ENCODE measurements around the gene FMN2. TPM values are rescaled to one million over a fixed set of nuclear protein-coding genes. Genes with fewer than 3 reads are reported as not detected.

FMN2 gene
- total RNA-seq, 3 donors from 2014 or later, result 0.80 to 4.2 (median 3.3) TPM

DNA sequence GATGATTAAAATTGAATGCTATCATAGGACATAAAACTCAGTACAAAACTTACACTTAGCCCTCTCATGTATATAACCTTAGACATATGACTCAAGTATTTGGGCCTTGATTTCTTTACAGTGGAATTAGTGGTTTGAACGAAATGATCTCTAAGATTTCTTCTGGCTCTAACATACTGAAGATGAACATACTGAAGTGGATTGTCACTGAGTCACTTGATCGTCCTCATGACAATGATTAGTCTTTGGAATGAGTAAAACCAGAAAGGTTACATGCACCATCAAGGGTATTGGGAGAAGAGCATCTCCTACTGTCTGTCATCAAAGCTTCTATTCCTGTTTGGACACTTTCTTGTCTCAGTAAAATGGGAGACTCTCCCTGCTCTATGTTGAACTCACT lies 17.4 kb downstream of the FMN2 start:
- H3K4me3 ChIP-seq, result no peak overlapping the region
- no peaks in the 10 kb centered on the region for H3K36me3 ChIP-seq
- intact Hi-C loops (cut with DNase I; ENCODE audit: low total_unique reads), result no loop called here
- no peak for DNase-seq (ENCODE audit: low spot score in 2 of 2)
- no peaks in the 10 kb centered on the region for H3K4me1 ChIP-seq
- no peak for TF ChIP-seq CTCF (IDR thresholded peaks at IDR 0.05)
- no peak for TF ChIP-seq POLR2AphosphoS5 (IDR thresholded peaks at IDR 0.05)
- no peaks in the 10 kb centered on the region for H3K9me3 ChIP-seq
- no peak overlapping the region for H3K27ac ChIP-seq
- H3K27me3 ChIP-seq, result no peaks in the 10 kb centered on the region

DNA sequence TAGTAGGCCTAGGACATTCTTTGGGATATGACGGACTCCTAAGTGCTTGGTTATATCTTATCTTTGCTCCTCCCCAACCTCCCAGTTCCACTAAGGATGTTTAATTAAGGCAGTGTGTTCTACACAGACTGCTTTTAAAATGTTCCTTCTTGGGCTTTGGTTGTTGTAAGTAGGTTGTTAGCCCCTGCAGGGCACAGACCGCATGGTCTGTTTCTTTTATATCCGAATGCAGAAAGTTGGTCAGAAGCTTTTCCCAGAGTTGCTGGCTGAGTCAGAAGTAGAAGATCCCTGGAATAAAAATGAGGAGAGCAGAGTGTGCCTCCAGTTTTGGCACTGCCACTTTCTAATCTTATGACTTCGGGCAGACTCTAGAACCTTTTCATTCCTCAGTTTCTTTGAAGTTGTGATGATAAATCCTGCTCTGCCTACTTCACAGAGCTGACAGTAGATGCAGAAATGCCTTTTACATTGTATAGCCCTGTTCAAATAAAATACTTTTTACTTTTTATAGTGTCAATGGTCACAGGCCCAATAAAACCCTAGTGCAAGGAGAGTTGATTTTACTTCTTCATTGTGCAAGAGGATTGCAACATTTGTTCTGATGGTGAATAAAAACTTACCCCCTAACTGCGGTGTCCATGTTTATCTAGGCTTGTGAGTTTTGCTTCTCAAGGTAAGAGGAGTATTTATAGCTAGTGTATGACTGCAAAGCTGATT lies 18.4 kb downstream of the FMN2 start:
- Histone ChIP-seq H3K36me3 (no peaks in the 10 kb centered on the region), H3K4me1 (no peaks in the 10 kb centered on the region), H3K9me3 (no peaks in the 10 kb centered on the region), H3K27me3 (no peaks in the 10 kb centered on the region), H3K27ac (no peak overlapping the region), H3K4me3 (no peak overlapping the region)
- intact Hi-C loops (cut with DNase I; ENCODE audit: low total_unique reads), result no loop called here
- TF ChIP-seq POLR2AphosphoS5 (IDR thresholded peaks at IDR 0.05) (no peak), POLR2A (IDR thresholded peaks at IDR 0.05) (no peak), CTCF (IDR thresholded peaks at IDR 0.05) (no peak)
- no peak for DNase-seq (ENCODE audit: low spot score in 2 of 2)

DNA sequence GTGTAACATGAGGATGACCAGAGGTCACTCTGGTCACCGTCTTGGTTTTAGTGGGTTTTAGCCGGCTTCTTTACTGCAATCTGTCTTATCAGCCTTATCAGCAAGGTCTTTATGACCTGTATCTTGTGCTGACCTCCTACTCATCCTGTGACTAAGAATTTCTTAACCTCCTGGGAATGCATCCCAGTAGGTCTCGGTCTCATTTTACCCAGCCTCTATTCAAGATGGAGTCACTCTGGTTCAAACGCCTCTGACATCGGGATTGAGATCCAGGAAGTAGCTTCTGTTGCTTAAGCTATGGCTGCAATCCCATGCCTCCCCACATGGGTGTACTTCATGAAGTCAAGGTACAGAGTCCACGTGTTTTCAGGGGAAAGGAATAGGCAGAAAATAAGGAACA lies 19.9 kb downstream of the FMN2 start:
- Histone ChIP-seq H3K36me3 (no peaks in the 10 kb centered on the region), H3K4me3 (no peak overlapping the region), H3K9me3 (no peaks in the 10 kb centered on the region), H3K4me1 (no peaks in the 10 kb centered on the region), H3K27me3 (no peaks in the 10 kb centered on the region), H3K27ac (no peak overlapping the region)
- intact Hi-C loops (cut with DNase I; ENCODE audit: low total_unique reads), result no loop called here
- no peak for TF ChIP-seq CTCF (IDR thresholded peaks at IDR 0.05)
- no peak for TF ChIP-seq POLR2A (IDR thresholded peaks at IDR 0.05)
- no peak for TF ChIP-seq POLR2AphosphoS5 (IDR thresholded peaks at IDR 0.05)
- DNase-seq (ENCODE audit: low spot score in 2 of 2), result no peak

GRCh38 chr1:240114222-240114621 lies 22.5 kb downstream of the FMN2 start:
- H3K27ac ChIP-seq, result no peak overlapping the region
- intact Hi-C loops (cut with DNase I; ENCODE audit: low total_unique reads), result no loop called here
- H3K9me3 ChIP-seq, result no peaks in the 10 kb centered on the region
- no peaks in the 10 kb centered on the region for H3K4me1 ChIP-seq
- no peaks in the 10 kb centered on the region for H3K36me3 ChIP-seq
- no peak overlapping the region for H3K4me3 ChIP-seq
- H3K27me3 ChIP-seq, result no peaks in the 10 kb centered on the region
- TF ChIP-seq POLR2A (IDR thresholded peaks at IDR 0.05) (no peak), CTCF (IDR thresholded peaks at IDR 0.05) (no peak), POLR2AphosphoS5 (IDR thresholded peaks at IDR 0.05) (no peak)
- DNase-seq (ENCODE audit: low spot score in 2 of 2), result no peak

DNA sequence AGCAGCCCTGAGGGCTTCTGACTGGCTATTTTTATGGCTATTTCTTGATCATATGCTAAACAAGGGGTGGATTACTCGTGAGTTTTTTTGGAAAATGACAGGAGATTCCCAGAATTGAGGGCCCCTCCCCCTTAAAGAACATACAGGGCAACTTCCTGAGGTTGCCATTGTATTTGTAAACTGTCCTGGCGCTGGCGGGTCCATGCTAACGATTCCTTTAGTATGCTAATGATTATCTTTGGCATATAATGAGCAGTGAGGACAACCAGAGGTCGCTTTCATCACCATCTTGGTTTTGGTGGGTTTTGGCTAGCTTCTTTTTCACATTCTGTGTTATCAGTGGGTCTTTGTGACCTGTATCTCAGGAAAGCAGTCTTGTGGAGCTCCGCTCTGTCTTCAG lies 24.1 kb downstream of the FMN2 start:
- Histone ChIP-seq H3K9me3 (no peaks in the 10 kb centered on the region), H3K36me3 (no peaks in the 10 kb centered on the region), H3K27me3 (no peaks in the 10 kb centered on the region), H3K4me1 (no peaks in the 10 kb centered on the region), H3K27ac (no peak overlapping the region), H3K4me3 (no peak overlapping the region)
- no peak for TF ChIP-seq POLR2A (IDR thresholded peaks at IDR 0.05)
- TF ChIP-seq CTCF (IDR thresholded peaks at IDR 0.05), result no peak
- no peak for TF ChIP-seq POLR2AphosphoS5 (IDR thresholded peaks at IDR 0.05)
- intact Hi-C loops (cut with DNase I; ENCODE audit: low total_unique reads), result no loop called here
- DNase-seq (ENCODE audit: low spot score in 2 of 2), result no peak
